SHP77 (cell line): ENCODE measurements around the gene KRT33B.
A peak's percentile ranks its signal among the peaks of the same experiment; 100 is the strongest.
"Not testable (repeated sequence)": the region's sequence is repeated elsewhere in the genome, so short reads cannot be mapped to it uniquely, and the experiment has no call there.

Experiments used
- DNase-seq, 2 experiments: peaks; one replicate each; lab custom pipeline; 2025; lab: John Stamatoyannopoulos, UW

Gene KRT33B

DNA sequence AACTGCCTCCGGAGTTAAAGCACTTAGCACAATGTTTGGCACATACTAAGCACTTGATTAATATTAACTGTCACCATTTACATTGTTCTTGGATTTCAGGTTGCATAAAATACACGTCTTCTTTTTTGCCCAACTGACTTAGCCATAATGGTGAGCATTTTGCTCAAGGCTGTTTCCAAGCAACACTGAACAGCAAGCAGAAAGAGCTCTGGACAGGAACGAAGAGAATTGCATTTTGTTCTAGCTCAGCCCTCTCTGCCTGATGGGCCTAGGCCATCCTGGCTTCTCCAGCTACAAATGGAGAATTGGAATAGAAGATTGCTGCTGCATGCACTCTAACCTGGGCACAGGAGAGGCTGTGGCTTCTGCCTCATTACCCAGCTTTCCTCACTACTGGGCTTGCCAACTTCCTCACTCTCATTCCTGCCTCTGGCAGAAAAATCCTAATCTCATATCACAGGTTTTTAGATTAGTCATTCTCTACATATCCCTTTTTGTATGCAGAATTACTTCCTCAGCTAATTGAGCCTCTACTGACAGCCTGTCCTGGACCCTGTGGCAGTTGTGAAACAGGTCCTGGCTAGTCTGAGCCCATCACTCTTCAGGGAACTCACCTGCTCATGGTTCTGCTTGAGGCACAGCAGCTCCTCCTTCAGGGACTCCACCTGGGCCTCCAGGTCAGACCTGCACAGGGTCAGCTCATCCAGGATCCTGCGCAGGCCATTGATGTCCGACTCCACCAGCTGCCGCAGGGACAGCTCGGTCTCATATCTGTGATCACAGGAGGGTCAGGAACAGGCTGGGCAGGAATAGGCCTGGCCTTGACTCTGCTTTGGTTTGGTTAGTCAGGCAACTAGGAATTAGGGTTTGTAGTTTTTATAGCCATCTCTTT, 21.5 kb downstream of the KRT33B start:
- DNase-seq, result no peak

DNA sequence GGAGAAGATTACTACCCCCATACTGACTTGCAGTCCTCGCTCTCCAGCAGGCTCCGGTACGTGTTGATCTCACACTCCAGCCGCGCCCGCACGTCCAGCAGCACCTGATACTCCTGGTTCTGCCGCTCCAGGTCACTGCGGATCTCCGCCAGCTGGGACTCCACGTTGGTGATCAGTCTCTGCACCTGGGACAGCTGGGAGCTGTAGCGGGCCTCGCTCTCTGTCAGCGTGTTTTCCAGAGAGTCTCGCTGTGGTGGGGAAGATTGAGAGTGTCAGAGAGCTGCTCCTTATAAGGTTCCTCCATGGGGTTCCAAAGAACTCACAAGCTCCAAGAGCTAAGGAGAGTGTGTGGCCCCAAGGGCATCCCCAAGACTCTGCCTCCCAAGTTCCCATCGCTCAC, 23.2 kb downstream of the KRT33B start:
- DNase-seq, result not testable (repeated sequence)

DNA sequence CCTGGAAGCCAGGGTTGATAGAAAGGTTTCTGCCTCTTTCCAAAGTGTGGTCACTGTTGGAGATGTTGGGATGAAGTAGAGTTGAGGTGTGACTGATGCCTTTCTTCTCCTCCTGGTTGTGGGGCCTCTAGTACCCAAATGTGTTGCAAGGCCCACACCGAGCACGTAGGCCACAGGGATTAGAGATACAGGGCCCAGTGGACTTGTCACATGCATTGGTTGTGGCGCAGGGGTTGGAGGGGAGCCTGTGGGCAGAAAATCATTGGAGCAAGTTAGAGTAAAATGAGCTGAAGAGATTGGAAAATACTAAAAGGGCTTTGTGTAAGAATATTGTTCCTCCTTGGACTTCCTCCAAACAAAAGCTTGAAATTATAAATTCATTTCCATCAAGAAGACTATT, 23.6 kb downstream of the KRT33B start:
- DNase-seq, result no peak

GRCh38 chr17:41343029-41343428, 26.6 kb downstream of the KRT33B start:
- DNase-seq, result no peak

DNA sequence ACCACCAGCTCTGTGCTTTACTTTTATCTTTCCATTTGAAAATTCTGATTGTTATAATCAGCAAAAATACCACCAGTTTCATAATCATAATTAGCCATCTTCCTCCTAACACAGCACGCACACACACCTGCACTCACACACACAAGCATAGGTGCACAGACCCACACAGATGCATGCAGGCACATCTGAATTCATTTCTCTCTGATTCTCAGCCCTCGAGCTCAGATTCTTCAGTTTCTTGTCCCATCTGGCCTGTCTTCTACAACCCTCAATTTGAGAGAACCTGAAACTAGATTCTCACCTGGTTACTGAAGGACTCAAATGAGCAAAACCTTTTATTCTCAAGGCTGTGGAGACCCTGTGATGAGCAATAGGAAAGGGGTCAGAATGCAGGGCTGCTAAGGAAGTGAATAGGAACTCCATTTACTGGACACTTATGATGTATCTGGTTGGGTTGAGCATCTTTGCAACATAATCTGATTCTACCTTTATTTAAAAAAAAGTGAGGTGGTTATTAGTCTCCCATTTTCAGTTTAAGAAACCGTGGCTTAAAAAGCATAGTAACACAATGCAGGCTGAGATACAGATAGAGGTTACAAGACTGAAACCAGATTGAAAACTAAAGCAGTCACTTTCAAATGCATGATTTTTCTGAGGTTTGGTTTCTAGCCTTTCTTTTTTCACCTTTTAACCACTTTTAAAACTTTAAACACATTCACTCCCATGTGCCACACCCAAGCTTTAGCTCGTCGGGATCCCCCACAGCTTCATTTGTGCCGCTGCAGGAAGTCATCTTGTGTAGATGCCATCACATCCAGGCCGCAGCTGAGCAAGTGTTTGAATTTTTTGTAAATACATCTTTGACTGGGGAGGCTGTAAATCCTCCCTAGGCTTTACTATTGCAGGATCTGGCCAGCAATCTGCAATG, 28.4 kb downstream of the KRT33B start:
- DNase-seq, result no peak

- no peak for DNase-seq
Measured at GRCh38 chr17:41340494-41340893, 29.1 kb downstream of the KRT33B start.

GRCh38 chr17:41339571-41340172, 29.9 kb downstream of the KRT33B start:
- DNase-seq, result no peak

DNA sequence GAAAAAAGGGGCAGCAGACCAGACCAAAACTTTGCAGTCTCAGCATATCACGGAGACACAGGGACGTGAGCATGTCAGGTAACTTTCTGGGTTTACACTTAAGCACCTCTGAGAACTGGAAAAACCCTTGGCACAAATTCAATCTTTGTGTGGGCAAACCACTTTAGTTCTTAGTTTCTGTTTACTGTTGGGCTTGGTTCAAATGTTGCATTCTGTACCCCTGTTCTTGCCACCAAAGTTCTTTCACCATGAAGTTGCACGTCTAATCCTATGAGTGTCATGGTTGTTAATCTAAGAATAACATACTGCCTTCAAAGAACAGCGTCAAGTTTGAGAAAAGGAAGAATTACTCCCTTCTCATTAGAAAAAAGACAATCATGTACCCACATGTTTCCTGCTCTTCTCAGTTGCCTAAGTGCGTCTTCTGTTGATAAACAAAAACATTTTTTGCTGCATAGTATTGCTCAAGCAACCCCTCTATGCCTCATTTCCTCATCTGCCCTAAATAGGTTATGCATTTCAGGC, 30.6 kb downstream of the KRT33B start:
- DNase-seq, result no peak

DNA sequence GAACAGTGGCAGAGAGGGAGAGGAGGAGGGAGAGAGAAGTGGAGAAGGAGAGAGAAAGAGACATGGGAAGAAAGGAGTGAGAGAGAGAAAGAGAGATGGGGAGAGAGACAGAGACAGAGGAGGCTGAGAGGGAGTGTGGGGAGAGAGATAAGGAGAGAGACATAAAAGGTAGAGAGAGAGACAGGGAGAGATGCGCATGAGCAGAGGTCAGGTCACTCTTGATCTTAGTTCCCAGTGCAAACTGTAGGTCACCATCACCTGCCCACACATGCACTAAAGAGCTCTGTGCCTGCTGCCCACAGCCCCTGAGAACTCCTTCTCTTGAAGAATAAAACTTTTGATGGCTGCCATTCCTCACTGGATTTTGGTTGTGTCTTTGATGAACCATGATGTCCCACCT, 33.9 kb downstream of the KRT33B start:
- DNase-seq, result no peak

DNA sequence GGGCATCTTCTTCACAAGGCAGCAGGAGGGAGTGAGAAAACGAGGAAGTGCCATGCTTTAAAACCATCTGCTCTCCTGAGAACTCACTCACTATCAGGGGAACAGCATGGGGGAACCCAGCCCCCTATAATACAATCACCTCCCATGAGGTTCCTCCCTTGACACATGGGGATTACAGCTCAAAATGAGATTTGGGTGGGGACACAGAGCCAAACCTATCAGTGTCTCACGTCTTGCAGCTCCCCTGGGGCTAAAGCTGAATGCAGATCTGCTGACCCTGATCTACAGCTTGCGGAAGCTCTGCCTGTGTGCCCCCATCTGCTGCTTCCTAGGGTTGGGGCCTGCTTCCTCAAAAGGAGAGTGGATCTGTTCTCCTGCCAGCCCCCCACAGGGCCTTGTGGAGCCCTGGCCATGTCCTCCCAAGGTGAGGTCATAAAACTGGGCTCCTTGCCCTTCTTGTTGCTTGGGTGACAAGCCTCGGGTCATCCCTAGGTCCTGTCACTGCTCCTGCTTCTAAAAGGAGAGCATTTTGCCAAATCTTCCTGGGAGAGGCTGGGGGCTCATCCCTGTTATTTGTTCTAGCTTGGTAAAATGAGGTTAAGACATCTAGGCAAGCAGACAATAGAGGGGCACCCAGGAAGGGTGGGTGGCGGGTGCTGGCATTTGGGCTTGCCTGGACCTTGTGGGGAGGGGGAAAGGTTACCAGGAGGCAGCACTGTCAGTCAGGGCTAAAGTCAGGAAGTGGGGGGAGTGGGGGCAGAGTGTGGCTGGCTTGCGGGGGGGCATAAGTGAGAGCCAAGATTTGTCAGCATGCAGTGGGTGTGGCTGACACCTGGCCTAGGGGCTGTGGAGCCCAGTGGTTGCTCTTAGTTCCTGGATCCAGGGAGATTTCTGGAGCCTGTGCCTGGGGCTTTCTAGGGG, 35.0 kb downstream of the KRT33B start:
- DNase-seq, result no peak

DNA sequence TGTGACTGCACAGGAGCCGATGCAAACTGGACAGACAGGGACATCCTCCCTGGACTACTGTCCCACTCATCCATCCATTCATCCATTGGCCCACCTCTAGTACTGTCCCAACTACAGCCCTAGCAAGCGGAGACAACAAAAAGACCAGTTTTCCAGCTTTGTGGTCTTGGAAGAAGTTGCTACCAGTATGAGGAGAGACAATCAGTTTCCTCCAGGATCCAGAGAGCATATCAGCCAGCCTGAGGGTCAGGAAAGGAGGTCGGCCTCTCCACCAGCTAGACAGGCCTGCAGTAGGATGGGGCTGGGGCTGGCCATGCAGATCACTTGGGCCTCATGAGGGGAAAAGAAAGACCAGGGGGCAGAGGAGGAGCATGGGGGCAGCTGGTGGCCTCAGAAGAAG, 35.8 kb downstream of the KRT33B start:
- no peak for DNase-seq

DNA sequence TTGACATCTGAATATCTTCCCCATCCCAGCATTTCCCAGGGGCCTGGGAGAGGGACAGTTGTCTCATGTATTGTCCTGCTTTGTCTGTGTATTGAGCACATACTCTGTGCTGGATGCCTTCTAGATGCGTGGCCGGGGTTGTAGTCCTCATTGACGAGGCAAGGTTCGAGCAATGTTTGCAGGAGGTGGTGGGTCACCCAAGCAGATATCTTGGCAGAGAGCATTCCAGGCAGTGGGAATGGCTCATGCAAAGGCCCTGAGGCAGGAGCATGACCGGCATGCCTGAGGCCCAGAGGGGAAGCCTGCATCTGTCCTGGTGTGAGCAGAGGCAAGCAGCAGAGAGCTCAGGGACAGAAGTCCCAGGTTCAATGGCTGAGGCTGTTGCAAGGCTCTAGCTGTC, 36.5 kb downstream of the KRT33B start:
- DNase-seq, result no peak

DNA sequence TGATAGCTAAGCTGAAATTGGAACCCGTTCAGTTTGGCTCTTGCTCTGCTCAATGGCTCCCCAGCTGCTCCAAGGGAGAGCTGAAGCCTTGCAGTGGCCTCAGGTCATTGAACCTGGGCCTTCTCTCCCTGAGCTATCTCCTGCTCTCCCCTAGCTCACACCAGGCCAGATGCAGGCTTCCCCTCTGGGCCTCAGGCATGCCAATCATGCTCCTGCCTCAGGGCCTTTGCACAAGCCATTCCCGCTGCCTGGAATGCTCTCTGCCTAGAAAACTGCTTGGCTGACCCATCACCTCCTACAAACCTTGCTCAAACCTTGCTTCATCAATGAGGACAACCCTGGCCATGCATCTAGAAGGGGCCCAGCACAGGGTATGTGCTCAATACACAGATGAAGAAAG, 37.4 kb downstream of the KRT33B start:
- DNase-seq, result no peak

- DNase-seq, result no peak
Measured at GRCh38 chr17:41331606-41332005, 38.0 kb downstream of the KRT33B start.

- DNase-seq, result peak; percentile 31 to 45
Measured at GRCh38 chr17:41329279-41329948, 40.2 kb downstream of the KRT33B start.

- DNase-seq, result no peak
Measured at GRCh38 chr17:41328207-41328606, 41.4 kb downstream of the KRT33B start.

DNA sequence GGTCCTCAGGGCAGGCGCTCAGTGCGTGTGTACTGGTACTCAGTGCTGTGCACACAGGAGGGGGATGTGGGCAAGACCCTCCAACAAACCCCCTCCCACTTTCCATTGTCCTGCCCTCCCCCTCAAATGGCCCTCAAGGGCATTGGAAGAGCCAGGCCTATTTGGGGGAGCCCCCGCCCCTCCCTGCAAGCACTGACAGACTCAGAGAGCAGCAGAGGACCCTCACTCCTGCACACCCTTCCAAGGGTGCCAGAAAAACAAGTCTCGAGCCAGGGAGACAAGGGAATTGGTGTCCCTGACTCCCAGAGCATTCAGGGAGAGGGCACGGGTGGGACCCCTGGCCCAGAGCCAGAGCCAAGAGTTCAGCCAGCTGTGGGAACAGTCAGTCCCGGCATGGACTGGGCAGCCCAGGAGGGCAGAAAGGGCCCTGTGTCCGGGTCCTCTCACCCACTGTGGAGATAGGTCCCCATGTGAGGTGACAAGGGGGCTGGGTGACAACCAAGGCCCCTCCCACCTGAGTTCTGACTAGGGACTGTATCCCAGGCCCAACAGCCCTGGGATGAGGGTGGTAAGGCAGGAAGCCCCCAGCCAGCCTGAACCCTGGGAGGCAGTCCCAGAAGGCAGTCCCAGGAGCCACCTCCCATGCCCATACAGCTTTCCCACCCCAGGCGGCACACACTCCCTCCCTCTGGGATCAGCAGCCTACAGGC, 42.0 kb downstream of the KRT33B start:
- DNase-seq, result no peak

- no peak for DNase-seq
Measured at GRCh38 chr17:41326173-41327145, 43.2 kb downstream of the KRT33B start.

GRCh38 chr17:41325611-41326010, 44.0 kb downstream of the KRT33B start:
- no peak for DNase-seq
